ENCODE data around the gene XNDC1N.
A peak's percentile ranks its signal among the peaks of the same experiment; 100 is the strongest.
"Not testable (repeated sequence)": the region's sequence is repeated elsewhere in the genome, so short reads cannot be mapped to it uniquely, and the experiment has no call there.

Gene XNDC1N

GRCh38 chr11:71929491-71929890, 1.1 kb upstream of the XNDC1N start:
- Histone ChIP-seq H3K27me3 (ENCODE audit: control insufficient read depth in 1 of 2, insufficient read depth in 2 of 2, low read length in 2 of 2) (no peaks in the 10 kb centered on the region), H3K4me3 (ENCODE audit: low read depth in 1 of 2, low read length in 2 of 2) (peak overlapping the region; percentile 96), H3K9me3 (ENCODE audit: low read length) (no peaks in the 10 kb centered on the region), H3K36me3 (ENCODE audit: insufficient read depth, low read length) (no peaks in the 10 kb centered on the region), H3K9ac (ENCODE audit: low read length) (peak overlapping the region; percentile 77), H3K27ac (ENCODE audit: low read depth, low read length) (peak overlapping the region; percentile 96), H3K4me1 (ENCODE audit: insufficient read depth, low read length) (peaks cover 21% of the 10 kb centered on the region)

GRCh38 chr11:71928737-71929443, 496 bp upstream of the XNDC1N start, which contains the start of gene RNF121:
RNF121 (plus strand) TSS chr11:71929046; CDS start chr11:71929062, 16 bp downstream.
- Histone ChIP-seq H3K36me3 (ENCODE audit: insufficient read depth, low read length) (no peaks in the 10 kb centered on the region), H3K27ac (ENCODE audit: low read depth, low read length) (peak within 1 kb of the TSS; percentile 96), H3K4me3 (ENCODE audit: low read depth in 1 of 2, low read length in 2 of 2) (peak within 1 kb of the TSS; percentile 96), H3K9ac (ENCODE audit: low read length) (peak within 1 kb of the TSS; percentile 77), H3K4me1 (ENCODE audit: insufficient read depth, low read length) (peaks cover 21% of the 10 kb centered on the region), H3K9me3 (ENCODE audit: low read length) (no peaks in the 10 kb centered on the region), H3K27me3 (ENCODE audit: control insufficient read depth in 1 of 2, insufficient read depth in 2 of 2, low read length in 2 of 2) (no peaks in the 10 kb centered on the region)

GRCh38 chr11:71917646-71918140, 10.7 kb downstream of the XNDC1N start:
- H3K4me3 ChIP-seq (ENCODE audit: low read depth in 1 of 2, low read length in 2 of 2) = no peak overlapping the region
- H3K27me3 ChIP-seq (ENCODE audit: control insufficient read depth in 1 of 2, insufficient read depth in 2 of 2, low read length in 2 of 2) = no peaks in the 10 kb centered on the region
- H3K4me1 ChIP-seq (ENCODE audit: insufficient read depth, low read length) = no peaks in the 10 kb centered on the region
- no peak overlapping the region for H3K27ac ChIP-seq (ENCODE audit: low read depth, low read length)
- peaks cover 24% of the 10 kb centered on the region for H3K36me3 ChIP-seq (ENCODE audit: insufficient read depth, low read length)
- H3K9me3 ChIP-seq (ENCODE audit: low read length) = no peaks in the 10 kb centered on the region
- H3K9ac ChIP-seq (ENCODE audit: low read length) = no peak overlapping the region

- H3K4me1 ChIP-seq (ENCODE audit: insufficient read depth, low read length) = no peaks in the 10 kb centered on the region
- no peak overlapping the region for H3K27ac ChIP-seq (ENCODE audit: low read depth, low read length)
- no peaks in the 10 kb centered on the region for H3K27me3 ChIP-seq (ENCODE audit: control insufficient read depth in 1 of 2, insufficient read depth in 2 of 2, low read length in 2 of 2)
- no peaks in the 10 kb centered on the region for H3K9me3 ChIP-seq (ENCODE audit: low read length)
- H3K36me3 ChIP-seq (ENCODE audit: insufficient read depth, low read length) = peaks cover 19% of the 10 kb centered on the region
- no peak overlapping the region for H3K4me3 ChIP-seq (ENCODE audit: low read depth in 1 of 2, low read length in 2 of 2)
- no peak overlapping the region for H3K9ac ChIP-seq (ENCODE audit: low read length)
Measured at GRCh38 chr11:71914617-71915189, 13.7 kb downstream of the XNDC1N start.

GRCh38 chr11:71913756-71914526, 14.5 kb downstream of the XNDC1N start:
- Histone ChIP-seq H3K9ac (ENCODE audit: low read length) (no peak overlapping the region), H3K27me3 (ENCODE audit: control insufficient read depth in 1 of 2, insufficient read depth in 2 of 2, low read length in 2 of 2) (no peaks in the 10 kb centered on the region), H3K4me3 (ENCODE audit: low read depth in 1 of 2, low read length in 2 of 2) (no peak overlapping the region), H3K4me1 (ENCODE audit: insufficient read depth, low read length) (no peaks in the 10 kb centered on the region), H3K9me3 (ENCODE audit: low read length) (no peaks in the 10 kb centered on the region), H3K27ac (ENCODE audit: low read depth, low read length) (no peak overlapping the region), H3K36me3 (ENCODE audit: insufficient read depth, low read length) (peaks cover 19% of the 10 kb centered on the region)

GRCh38 chr11:71911986-71912340, 16.4 kb downstream of the XNDC1N start:
- not testable (repeated sequence) for H3K9me3 ChIP-seq (ENCODE audit: low read length); H3K4me3 ChIP-seq (ENCODE audit: low read depth in 1 of 2, low read length in 2 of 2); H3K9ac ChIP-seq (ENCODE audit: low read length); H3K27ac ChIP-seq (ENCODE audit: low read depth, low read length); H3K27me3 ChIP-seq (ENCODE audit: control insufficient read depth in 1 of 2, insufficient read depth in 2 of 2, low read length in 2 of 2); H3K4me1 ChIP-seq (ENCODE audit: insufficient read depth, low read length)
- peaks cover 16% of the 10 kb centered on the region for H3K36me3 ChIP-seq (ENCODE audit: insufficient read depth, low read length)

GRCh38 chr11:71911321-71911985, 16.9 kb downstream of the XNDC1N start:
- not testable (repeated sequence) for H3K27me3 ChIP-seq (ENCODE audit: control insufficient read depth in 1 of 2, insufficient read depth in 2 of 2, low read length in 2 of 2); H3K9me3 ChIP-seq (ENCODE audit: low read length); H3K4me3 ChIP-seq (ENCODE audit: low read depth in 1 of 2, low read length in 2 of 2); H3K27ac ChIP-seq (ENCODE audit: low read depth, low read length); H3K9ac ChIP-seq (ENCODE audit: low read length); H3K4me1 ChIP-seq (ENCODE audit: insufficient read depth, low read length)
- H3K36me3 ChIP-seq (ENCODE audit: insufficient read depth, low read length) = peaks cover 16% of the 10 kb centered on the region

- H3K9ac ChIP-seq (ENCODE audit: low read length); H3K4me1 ChIP-seq (ENCODE audit: insufficient read depth, low read length); H3K27me3 ChIP-seq (ENCODE audit: control insufficient read depth in 1 of 2, insufficient read depth in 2 of 2, low read length in 2 of 2); H3K9me3 ChIP-seq (ENCODE audit: low read length); H3K27ac ChIP-seq (ENCODE audit: low read depth, low read length); H3K4me3 ChIP-seq (ENCODE audit: low read depth in 1 of 2, low read length in 2 of 2): not testable (repeated sequence)
- peaks cover 10% of the 10 kb centered on the region for H3K36me3 ChIP-seq (ENCODE audit: insufficient read depth, low read length)
Measured at GRCh38 chr11:71910775-71911174, 17.6 kb downstream of the XNDC1N start.

- H3K27ac ChIP-seq (ENCODE audit: low read depth, low read length) = no peak overlapping the region
- H3K9ac ChIP-seq (ENCODE audit: low read length) = no peak overlapping the region
- H3K4me3 ChIP-seq (ENCODE audit: low read depth in 1 of 2, low read length in 2 of 2) = no peak overlapping the region
- H3K9me3 ChIP-seq (ENCODE audit: low read length) = no peaks in the 10 kb centered on the region
- no peaks in the 10 kb centered on the region for H3K4me1 ChIP-seq (ENCODE audit: insufficient read depth, low read length)
- no peaks in the 10 kb centered on the region for H3K27me3 ChIP-seq (ENCODE audit: control insufficient read depth in 1 of 2, insufficient read depth in 2 of 2, low read length in 2 of 2)
- no peaks in the 10 kb centered on the region for H3K36me3 ChIP-seq (ENCODE audit: insufficient read depth, low read length)
Measured at GRCh38 chr11:71908218-71908617, 20.2 kb downstream of the XNDC1N start.

- H3K4me3 ChIP-seq (ENCODE audit: low read depth in 1 of 2, low read length in 2 of 2); H3K4me1 ChIP-seq (ENCODE audit: insufficient read depth, low read length): not testable (repeated sequence)
Measured at GRCh38 chr11:71901137-71901536, 27.3 kb downstream of the XNDC1N start.

GRCh38 chr11:71895961-71896360, 32.4 kb downstream of the XNDC1N start:
- Histone ChIP-seq H3K4me3 (ENCODE audit: low read depth in 1 of 2, low read length in 2 of 2) (no peak overlapping the region), H3K9me3 (ENCODE audit: low read length) (no peaks in the 10 kb centered on the region), H3K27ac (ENCODE audit: low read depth, low read length) (no peak overlapping the region), H3K4me1 (ENCODE audit: insufficient read depth, low read length) (no peaks in the 10 kb centered on the region), H3K27me3 (ENCODE audit: control insufficient read depth in 1 of 2, insufficient read depth in 2 of 2, low read length in 2 of 2) (no peaks in the 10 kb centered on the region), H3K36me3 (ENCODE audit: insufficient read depth, low read length) (no peaks in the 10 kb centered on the region), H3K9ac (ENCODE audit: low read length) (no peak overlapping the region)

More at GRCh38 chr11:71901137-71901536, 27.3 kb downstream of the XNDC1N start:
- H3K9me3 ChIP-seq (ENCODE audit: low read length); H3K27me3 ChIP-seq (ENCODE audit: control insufficient read depth in 1 of 2, insufficient read depth in 2 of 2, low read length in 2 of 2); H3K9ac ChIP-seq (ENCODE audit: low read length); H3K36me3 ChIP-seq (ENCODE audit: insufficient read depth, low read length); H3K27ac ChIP-seq (ENCODE audit: low read depth, low read length): not testable (repeated sequence)
